Measurements from ENCODE around the gene SIX3.

SIX3 gene

DNA sequence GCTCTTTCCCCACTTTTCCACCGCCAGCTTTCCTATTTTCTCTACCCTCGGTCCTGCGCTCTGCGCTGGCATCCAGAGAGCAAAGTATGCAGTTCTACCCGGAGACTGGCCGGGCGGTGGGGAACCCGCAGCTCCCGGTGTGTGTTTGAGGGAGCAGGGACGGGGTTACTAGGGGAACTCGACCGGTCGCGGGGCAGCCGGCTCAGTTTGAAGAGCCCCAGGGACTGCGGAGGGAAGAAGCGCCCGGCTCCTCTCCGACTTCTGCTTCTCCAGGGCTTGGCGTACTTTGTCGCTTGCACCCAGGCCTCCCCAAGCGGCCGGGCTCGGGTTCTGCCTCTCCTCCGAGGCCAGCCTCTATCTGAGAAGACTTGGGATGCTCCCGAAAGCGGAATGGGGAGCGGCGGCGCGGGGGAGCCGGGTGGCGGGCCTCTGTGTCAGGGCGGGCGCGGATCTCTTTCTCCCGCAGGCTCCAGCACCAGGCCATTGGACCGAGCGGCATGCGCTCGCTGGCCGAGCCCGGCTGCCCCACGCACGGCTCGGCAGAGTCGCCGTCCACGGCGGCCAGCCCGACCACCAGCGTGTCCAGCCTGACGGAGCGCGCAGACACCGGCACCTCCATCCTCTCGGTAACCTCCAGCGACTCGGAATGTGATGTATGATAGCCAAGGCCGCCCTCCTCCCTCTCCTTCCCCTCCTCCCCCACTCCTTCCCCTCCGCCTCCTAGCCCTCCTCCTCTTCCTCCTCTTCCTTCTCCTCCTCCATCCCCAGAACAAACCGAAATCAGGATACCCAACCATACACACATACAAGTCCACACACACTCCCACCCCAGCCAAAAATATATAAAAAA is 2.8 kb downstream of the SIX3 start:
- DNase-seq: peak; percentile 11 to 37

DNA sequence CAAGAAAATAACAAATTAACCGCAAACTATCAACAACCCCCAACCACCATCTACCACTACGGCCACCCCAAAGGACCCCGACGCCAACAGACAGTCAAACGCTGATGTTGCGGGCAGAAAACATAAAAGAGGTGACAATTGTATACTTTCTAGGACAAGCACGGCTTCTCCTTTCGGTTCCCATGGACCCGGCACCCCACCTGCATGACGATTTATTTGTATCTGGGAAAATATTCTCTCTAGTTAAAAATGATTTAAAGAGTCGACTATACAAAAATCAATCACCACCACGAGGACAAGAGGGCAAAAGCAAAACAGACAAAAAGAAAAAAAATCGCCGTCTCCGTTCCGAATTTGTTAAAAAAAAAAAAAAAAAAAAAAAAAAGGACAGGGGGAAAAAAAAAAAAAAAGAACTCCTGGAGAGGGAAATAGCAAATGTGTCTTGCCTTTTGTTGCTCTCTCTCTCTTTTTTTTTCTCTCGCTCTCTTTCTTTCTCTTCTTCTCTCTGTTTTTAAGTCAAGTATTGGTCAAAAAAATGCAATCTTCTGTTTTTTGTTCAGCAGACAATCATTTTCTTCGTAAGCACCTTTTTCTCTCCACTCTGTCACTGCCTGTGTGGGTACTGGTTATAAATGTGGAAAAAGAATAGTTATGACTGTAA is 3.6 kb downstream of the SIX3 start:
- DNase-seq: peak in 1 of 2 experiments; percentile 16

DNA sequence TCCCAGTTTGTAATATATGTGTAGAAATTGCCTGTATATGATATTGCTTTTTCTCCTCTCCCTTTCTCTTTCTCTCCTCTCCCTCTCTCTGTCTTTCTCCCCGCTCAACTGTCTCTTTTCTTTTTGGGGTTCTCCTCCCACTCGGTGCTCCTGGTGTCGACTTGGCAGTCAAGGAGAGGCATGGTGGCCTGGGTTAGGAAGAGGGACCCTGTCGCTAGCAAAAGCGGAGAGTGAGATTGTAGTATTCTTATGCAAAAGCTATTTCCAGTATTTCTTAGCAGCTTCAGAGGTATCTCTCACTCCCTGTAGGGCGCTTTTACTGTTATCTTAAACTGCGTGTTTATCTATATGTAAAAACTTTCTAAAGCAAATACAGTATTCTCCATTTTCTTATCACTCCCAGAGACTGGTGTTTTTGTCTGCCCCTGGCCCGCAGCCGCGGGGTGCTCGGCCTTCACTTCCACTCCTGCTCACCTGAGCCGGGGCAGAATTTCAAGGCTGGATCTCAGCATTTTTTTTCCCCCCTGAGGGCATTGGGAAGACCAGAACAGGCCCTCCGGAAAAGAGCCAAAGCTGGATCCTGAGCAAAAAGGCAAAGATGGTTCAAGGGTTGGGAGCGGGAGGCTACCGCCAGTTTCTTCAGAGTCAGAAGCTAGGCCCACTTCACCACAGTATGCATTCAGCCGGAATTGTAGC is 4.3 kb downstream of the SIX3 start:
- no peak for DNase-seq

DNA sequence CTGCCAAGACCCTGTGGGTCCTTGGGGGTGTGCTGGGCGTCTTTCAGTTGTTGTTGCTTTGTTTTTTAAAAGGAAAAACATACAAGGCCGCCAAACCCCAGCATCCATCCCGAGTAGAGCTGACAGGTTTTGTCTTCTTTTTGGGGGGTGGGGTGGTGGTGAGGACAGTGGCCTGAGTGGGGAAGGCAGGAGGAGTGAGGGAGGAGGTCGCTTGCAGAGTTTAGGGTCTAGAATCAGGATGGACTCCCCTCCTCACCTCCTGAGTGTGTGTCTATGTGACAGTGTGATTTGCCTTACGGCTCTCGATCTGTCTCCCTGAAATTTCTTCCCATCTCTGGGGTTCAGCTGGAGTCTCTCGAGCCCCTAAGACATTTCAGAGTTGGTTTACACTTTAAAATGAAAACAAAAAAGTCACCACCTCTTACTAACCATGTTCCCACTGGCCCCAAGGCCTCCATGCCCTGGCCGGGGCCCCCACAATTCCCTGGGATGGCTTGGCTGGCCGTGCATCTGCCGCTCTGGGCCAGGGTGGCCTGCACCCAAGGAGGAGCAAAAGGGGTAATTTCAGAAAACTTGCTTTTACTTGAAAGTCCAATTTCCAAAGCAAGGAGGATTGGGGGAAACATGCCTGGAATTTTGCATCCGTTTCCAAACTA is 5.0 kb downstream of the SIX3 start:
- DNase-seq: no peak

DNA sequence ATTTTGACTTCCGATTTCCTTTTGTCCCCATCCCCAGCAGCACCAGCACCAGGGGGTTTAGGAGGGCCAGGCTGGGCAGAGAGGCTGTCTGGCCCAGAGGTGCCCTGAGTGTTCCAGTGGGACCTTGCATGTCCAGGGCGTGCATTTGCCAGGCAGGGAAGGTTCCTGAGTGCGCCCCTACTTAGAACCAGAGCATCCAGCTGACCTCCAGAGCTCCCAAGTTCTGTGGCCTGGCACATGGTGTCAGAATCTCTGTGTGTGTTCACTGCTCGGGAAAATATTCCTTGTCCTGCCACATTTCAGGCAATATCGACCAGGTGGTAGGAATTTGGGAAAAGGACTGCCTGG is 5.5 kb downstream of the SIX3 start:
- DNase-seq: no peak

DNA sequence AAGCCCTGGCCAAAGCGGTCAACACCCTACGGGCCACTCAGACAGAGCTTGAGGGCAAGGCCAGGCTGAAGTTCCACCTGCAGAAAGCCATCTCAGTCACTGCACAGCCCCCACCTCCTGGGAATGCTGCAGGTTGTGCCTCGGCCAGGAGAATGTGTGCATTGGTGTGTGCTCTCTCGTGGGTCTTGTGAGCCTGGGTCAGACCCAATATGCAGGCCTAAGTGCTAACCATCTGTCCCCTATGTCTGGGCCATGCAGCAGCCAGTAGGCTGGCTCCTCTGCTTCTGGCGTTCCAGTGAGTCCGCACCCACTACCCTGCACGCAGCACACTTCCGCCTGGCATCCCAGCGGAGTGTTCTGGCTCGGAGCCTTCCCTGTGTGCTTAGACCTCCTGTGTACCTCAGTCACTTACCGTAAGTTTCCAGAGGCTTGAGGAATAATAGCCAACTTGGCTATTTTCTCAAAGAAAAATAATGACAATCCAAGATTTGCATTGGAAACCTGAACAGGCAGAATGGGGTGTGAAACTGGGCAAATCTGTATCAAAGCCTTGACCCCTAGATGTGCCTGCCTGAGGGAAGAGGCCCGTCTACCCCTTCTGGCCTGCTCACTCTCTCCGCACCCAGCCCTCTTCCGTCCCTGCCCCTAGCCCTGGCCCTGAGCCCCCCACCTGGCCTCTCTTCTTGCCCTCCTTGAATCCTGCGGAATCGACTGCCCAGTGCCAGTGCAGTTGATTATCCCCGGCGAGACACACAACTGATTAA is 7.2 kb downstream of the SIX3 start:
- DNase-seq: no peak

DNA sequence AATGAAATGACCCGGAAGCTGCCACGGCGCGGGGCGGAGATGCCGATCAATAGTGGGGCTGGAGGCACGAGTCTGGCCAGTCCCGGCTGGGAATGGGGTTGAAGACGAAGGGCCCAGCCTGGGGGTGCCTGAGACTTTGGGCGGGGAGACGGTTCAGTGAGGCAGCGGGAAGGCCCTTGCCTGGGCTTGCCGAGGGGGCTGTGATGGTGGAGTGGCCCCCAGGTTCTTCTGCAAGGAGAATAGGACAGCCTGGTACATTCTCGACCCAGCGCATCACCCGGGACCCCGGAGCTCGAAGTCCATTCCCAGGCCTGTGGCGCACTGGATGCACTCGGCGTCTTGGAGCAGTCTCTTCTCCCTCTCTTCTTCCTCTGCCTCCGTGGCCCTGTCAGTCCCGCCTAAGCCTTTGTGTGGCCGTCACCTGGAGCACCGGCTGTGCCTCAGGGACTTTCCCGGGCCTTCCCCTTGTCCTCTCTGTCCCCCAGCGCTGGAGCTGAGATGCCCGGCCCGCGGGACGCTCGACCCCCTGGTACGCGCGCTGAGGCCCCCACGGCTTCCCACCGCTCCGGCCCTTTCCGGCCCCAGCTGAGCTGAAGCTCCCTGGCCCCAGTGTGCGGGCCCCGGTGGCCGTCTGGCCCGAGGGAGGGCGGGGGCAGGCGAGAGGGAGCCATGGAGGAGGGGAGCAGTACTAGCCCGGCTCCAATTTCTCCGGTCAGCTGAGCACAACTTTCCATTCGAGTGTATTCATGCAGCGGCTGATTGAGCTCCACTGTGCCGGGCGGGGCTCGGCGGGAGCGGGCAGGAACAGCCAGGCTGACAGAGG is 8.0 kb downstream of the SIX3 start:
- DNase-seq: no peak

DNA sequence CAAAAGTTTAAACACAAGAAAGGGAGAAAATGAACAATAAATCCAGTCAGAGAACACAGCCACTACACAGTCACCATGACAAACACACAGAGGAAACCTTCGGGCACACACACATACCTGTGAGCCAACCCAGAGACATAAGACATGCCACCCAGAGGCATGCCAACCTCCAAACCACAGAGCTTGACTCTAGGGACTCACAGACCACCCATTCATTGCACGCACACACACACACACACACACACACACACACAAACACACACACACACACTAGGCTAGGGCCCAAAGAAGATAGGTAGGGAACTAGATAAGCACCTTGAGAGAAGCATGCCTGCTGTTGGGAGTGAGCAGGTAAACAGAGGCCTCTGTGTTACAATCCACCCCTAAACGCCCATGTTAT is 9.1 kb downstream of the SIX3 start:
- no peak for DNase-seq

DNA sequence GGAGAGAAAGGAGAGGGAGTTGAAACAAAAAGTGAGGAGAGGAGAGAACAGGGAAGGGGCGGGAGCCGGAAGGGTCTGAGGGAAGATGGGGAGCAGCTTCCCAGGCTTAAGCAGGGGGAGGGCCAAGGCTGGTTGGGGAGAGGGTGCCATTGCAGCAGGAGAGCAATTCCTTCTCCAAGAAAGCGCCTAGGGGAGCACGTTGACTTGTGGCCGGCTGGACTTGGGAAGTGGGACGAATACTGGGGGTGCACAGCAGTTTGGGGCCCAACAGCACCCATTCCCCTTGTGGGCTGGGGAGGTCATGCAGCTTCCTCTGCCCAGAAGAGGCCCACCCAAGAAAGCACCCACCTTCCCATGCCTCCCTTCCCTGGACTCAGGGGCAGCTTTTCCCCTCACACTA is 9.6 kb downstream of the SIX3 start:
- no peak for DNase-seq

DNA sequence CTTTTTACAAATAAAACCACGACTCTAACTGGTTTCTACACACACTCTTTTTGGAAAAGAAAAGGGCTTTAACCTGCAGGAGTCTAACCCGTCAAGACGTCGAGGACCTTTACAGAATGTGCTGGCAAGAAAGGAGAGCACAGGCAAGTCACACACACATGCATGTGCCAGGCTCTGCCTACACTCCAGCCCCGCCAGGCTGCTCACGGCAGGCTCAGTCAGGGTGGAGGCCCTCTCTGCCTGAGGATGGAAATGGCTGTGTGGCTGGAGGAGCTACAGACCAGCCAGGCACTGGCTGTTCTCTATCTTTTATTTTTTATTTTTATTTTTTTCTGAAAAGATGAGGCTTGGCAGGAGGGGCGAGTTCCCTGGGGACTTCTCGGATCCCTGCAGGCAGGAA is 10.2 kb downstream of the SIX3 start:
- no peak for DNase-seq

DNA sequence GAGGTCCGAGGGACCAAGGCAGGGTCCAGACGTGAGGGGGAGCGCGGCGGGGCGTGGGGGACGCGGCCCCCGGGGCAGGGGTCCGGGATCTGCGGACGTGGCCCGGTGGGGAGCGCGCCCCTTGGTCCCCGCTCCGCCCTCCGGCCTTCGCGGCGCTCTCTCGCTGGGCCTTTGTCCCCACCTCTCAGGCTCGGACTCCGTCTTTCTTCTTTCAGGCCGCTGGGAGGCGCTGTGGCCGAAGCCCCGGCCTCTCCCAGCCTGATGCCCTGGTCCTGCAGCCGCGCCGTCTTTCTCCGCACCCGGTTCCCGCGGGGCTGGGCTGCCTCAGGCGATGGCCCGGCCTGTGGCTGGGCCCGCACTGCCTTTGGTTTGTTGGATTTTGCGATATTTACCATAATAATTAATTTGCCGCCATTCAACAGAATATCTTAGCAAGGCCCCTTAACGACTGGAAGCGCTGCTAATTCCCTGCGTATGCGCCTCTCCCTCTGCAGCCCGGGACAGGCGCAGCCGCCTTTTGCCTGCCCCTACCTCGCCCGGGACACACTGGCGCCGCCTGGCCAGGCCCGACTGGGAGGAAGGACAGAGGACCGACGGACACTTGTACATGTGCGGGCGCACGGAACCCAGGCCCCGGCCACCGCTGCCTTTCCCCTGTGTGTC is 10.8 kb downstream of the SIX3 start:
- DNase-seq: peak; percentile 63 to 71

DNA sequence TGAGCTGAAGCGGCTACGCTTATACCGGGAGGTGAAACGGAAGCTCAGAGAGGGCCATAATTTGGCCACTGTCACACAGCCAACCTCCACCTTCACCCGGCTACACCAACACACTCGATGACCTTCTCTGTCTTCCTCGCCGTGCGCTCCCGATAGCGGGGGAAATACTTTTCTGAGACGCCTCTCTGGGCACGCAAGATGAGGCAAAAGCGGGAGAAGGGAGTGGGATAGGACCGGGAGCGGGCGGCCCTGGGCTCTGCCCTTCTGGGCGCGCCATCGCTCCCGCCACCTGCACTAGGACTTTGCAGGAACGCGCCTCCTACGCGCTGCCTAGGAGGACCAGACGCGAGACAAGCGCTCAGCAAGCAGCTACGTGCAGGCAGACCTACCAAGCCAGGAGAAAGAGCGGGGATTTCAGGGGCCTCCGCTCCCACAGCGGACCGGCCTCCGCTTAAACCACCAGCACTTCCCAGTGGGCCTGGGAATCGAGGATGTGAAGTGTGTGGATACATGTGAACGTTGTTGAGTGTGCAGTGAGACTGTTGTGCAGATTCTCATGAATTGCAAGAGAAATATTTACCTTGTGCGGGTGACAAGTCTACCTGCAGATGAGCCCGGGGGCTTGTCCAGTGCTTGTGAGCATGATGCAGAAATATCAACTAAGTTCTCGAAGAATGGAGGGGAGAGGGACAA is 11.4 kb downstream of the SIX3 start:
- peak; percentile 44 to 46 for DNase-seq

DNA sequence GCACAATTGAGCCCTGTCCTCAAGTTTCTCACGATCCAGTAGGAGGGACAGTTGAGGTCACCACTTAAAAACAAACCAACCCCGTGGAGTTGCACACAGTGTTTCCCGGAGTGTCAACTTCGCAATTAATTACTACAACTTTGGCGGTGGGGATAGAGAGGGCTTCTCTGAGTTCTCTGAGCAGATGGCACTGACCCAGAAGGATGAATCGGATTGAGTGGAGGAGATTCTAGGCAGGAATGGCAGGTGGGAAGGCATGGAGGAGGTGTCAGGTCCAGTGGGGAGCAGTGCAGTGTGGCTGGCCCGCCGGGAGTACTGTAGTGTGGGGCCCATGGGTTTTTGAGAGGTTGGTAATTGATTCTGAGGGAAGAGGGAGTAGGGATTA is 12.0 kb downstream of the SIX3 start:
- no peak for DNase-seq

DNA sequence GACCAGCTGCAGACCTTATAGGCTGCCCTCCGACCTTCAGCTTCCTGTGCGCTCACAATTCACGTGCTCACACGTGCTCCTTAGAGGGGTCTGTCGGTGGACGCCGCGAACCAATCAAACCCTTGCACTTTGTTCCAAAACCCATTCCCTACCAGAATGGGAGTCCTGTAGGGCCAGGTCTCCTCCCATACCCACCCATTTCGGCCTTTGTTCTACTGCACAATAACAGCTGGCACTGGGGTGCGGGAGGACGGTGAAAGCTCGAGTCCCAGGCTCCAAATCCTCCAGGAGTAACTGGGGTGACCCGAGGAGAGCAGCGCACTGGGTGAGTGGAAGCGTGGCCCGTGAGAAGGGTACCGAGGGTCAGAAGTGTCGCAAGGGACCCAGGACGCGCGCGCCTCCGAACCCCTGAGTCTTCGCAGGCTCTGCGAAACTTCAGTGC is 13.0 kb downstream of the SIX3 start:
- DNase-seq: peak in 1 of 2 experiments; percentile 32

DNA sequence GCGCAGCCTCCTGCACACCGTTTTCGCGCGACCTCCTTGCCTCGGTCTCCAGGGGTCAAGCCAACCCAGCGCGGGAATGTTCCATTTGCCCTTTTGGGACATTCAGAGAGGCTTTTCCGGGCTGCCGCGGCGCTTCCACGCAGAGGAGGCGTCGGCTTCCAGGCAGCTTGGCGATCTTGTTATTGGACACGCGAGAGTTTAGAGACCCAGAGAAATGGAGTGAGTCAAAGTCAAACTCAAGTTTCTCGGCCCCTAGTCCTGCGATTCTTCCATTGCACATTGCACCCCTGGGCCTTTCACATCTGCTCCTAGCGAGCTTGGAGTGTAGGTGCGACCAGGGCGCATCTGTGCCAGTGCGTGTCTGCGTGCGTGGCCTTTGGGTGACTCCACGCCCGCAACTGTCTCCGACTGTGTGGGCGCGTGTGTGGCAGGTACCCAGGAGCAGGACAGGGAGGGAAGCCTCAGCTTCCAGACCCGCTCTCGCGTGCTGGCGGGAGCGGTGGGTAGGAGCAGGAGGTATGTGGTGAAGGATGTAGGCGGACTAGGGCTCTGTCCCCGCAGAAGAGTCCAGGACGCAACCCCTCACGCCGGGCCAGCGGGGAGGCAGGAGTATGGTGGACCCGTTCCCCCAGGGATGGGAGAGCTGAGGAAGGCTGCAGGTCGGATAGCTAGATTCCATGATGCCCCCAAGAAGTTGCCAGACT is 13.5 kb downstream of the SIX3 start:
- DNase-seq: peak in 1 of 2 experiments; percentile 35

DNA sequence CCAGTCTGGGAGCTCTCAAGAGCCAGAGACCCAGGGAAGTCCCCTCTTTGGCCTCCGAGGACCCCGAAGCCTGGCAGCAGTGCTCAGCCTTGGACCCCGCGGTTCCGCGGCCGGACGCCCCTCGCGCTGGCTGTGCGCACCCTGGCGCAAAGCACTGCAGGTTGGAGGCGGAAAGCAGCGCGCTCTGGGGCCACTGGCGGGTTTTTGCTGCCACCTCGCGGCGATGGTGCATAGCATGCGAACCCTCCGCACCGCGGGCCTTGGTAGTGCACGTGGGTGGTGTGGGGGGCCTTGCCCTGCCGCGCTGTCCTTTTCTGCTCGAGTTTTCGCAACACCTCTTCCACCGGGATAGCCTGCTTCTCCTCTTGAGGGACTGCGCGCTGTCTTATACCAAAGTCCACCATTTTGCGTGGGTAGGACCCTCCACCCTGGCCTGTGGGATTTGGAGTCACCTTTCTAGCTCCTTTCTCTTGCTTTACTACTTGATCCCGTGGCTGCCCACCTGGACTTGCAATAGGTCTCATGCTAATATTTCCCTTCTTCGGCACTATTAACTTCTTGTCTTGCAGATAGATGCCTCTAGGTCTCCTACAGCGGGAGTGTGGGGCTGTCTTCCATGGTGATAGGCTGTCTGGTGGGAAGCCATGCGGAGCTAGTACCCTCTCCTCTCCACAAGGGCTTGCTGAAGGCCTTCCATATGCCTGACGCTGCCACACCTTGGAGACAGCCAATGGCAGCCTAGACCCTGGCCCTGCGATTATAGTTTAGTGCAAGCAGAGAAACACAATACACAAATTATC is 14.3 kb downstream of the SIX3 start:
- peak; percentile 90 to 91 for DNase-seq

DNA sequence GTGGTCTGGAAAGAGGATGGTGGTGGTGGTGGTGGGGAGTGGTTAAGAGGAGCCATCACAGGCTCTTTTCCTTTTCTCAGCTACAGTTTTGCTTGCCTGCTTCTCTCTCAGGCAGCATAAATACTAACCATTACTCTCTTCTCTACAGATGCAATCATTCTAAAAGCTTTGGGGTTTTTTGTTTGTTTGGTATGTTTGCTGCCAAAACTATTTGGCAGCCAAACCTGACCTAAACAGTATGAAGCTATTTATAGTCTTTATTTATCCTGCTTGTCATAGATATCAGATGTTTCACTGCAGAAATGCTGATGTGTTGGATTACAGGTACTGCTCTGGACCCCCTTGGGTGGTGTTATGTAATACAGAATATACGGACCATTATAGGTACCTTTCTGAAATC is 15.3 kb downstream of the SIX3 start:
- DNase-seq: no peak

DNA sequence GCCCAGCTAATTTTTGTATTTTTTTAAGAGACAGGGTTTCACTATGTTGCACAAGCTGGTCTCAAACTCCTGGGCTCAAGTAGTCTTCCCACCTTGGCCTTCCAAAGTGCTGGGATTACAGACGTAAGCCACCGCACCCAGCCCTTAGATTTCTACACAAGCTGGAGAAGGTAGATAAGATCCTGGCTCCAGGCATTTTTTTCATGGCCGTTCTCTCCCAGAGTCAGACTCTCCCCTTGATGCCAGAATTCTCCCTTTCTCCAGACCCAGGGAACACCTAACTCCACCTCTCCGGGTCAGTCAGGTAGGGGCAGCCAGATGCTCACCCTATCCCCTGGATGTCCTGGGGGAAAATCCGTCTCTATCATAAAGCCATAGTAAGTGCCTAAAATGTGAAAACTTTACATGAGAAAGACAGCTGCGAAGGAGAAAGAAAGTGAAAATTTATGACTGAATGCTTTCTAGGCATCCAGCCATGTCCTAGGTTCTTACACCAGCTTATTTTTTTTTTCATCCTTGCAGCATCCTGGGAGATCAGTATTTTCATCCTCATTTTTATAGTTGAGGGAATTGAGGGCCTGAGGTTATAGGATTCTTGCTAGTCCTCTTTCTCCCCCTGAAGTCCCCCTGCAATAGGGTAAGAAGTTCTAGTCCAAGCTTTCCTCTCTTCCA is 16.3 kb downstream of the SIX3 start:
- no peak for DNase-seq
